SK-N-MC (cell line): ENCODE measurements around the gene TEX9.

Source experiments
- EZH2 ChIP-seq: fragments of 200-600 bp; sonication (generic); IDR thresholded peaks from one replicate; pipeline ENCODE4 v1.6.1; 2017; ENCODE audit warnings: antibody characterized with exemption
- FOXP2 ChIP-seq: optimal IDR thresholded peaks from 2 replicates; pipeline ENCODE3; 2011; ENCODE audit warnings: mild to moderate bottlenecking, moderate library complexity; ENCODE audit not compliant: insufficient read depth; ENCODE audit errors: extremely low read length, control extremely low read depth
- POLR2AphosphoS5 ChIP-seq: IDR thresholded peaks from 2 replicates; pipeline ENCODE4 v1.6.1; 2012; ENCODE audit warnings: mild to moderate bottlenecking, low read depth, low read length, borderline replicate concordance

DNA sequence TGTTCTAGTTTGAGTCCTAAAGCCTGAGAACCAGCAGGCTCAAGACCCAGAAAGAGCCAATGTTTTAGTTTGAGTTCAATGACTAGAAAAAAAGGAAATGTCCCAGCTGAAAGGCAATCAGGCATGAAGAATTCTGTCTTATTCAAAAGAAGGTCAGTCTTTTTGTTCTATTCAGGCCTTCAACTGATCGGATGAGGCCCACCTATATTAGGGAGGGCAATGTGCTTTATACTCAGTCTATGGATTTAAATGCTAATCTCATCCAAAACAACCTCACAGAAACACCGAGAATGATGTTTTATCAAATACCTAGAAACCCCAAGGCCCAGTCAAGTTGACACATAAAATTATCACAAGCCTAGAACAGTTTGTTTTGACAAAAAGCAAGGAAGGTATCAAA lies 95.7 kb downstream of the TEX9 start:
- TF ChIP-seq POLR2AphosphoS5 (no peak), EZH2 (no peak), FOXP2 (no peak)
